Activated B cell treated with CpG ODN at 0.5 μM for 24 hours (primary cell): ENCODE results near the gene AHSP. TPM values are rescaled to one million over a fixed set of nuclear protein-coding genes. Genes with fewer than 3 reads are reported as not detected.

Experiments
- ATAC-seq: fragments of 200-7000 bp; cut with Tn5 transposase; one replicate; pipeline ENCODE4 v1.10.0; 2021; ENCODE audit warnings: low read depth, mild to moderate bottlenecking, moderate library complexity
- CTCF ChIA-PET: fragments of 350-600 bp; sonication (Branson Sonifier 250); formaldehyde crosslinking; loops from one replicate; lab custom pipeline; 2021; ENCODE audit warnings: antibody characterized with exemption; lab: Charles Lee
- POLR2A ChIA-PET: fragments of 350-600 bp; sonication (Branson Sonifier 250); formaldehyde crosslinking; loops from one replicate; lab custom pipeline; 2021; ENCODE audit warnings: antibody characterized with exemption; lab: Charles Lee
- DNase-seq: peaks from one replicate; pipeline ENCODE4 v3.0.0; 2022
- H3K27ac Mint-ChIP-seq: one replicate; pipeline ENCODE4 v1.8.0; 2020; ENCODE audit warnings: mixed read lengths
- H3K27me3 Mint-ChIP-seq: one replicate; pipeline ENCODE4 v1.8.0; 2021; ENCODE audit warnings: mixed read lengths
- H3K36me3 Mint-ChIP-seq: one replicate; pipeline ENCODE4 v1.8.0; 2021; ENCODE audit warnings: low read depth, mixed read lengths
- H3K4me1 Mint-ChIP-seq: one replicate; pipeline ENCODE4 v1.8.0; 2021; ENCODE audit warnings: mixed read lengths
- H3K4me3 Mint-ChIP-seq: one replicate; pipeline ENCODE4 v1.8.0; 2020; ENCODE audit warnings: mild to moderate bottlenecking, mixed read lengths
- H3K9me3 Mint-ChIP-seq: one replicate; pipeline ENCODE4 v1.8.0; 2020; ENCODE audit warnings: mixed read lengths
- CTCF ChIP-seq: fragments of 200-600 bp; IDR thresholded peaks from one replicate; pipeline ENCODE4 v1.8.0; 2022; ENCODE audit warnings: antibody characterized with exemption, mild to moderate bottlenecking
- intact Hi-C: fragments of 100-400 bp; cut with micrococcal nuclease; formaldehyde crosslinking; loops from one replicate; pipeline ENCODE4 v1.15.1; 2024
- total RNA-seq: library from RNA; stranded (reverse); gene quantifications from 2 replicates; pipeline ENCODE4 v1.2.3, GENCODE V29; 2022

AHSP gene
- total RNA-seq, 1 donor from 2014 or later, result not detected

GRCh38 chr16:31484491-31485171 is 43.1 kb upstream of the AHSP start:
- intact Hi-C loops, result no loop called here
- H3K27me3 Mint-ChIP-seq, result peaks cover 10% of the 10 kb centered on the region
- POLR2A ChIA-PET, result no interaction called here
- no peaks in the 10 kb centered on the region for H3K36me3 Mint-ChIP-seq
- ATAC-seq (no peak), DNase-seq (no peak)
- H3K9me3 Mint-ChIP-seq, result no peaks in the 10 kb centered on the region
- TF ChIP-seq CTCF, result no peak
- CTCF ChIA-PET, result interaction anchor here (0.8 kb wide), 1 partner anchor 500 kb away, joined by 3 read pairs; the partner anchor contains the start of gene HSD3B7
- H3K4me1 Mint-ChIP-seq, result peaks cover 9% of the 10 kb centered on the region
- no peak overlapping the region for H3K27ac Mint-ChIP-seq
- H3K4me3 Mint-ChIP-seq, result no peak overlapping the region

- Mint-ChIP-seq H3K4me1 (peaks cover 9% of the 10 kb centered on the region), H3K4me3 (no peak overlapping the region), H3K27me3 (peaks cover 9% of the 10 kb centered on the region), H3K36me3 (peaks cover 4% of the 10 kb centered on the region), H3K9me3 (no peaks in the 10 kb centered on the region), H3K27ac (no peak overlapping the region)
- ChIA-PET POLR2A (no interaction called here), CTCF (interaction anchor here (0.8 kb wide), 1 partner anchor 501 kb away, joined by 3 read pairs; the partner anchor contains the start of gene HSD3B7)
- no peak for TF ChIP-seq CTCF
- DNase-seq (no peak), ATAC-seq (no peak)
- intact Hi-C loops, result no loop called here
These were observed 42.1 kb upstream of the AHSP start for GRCh38 chr16:31485571-31485970.

GRCh38 chr16:31486045-31486444 is 41.7 kb upstream of the AHSP start:
- DNase-seq, result no peak
- Mint-ChIP-seq H3K36me3 (peaks cover 9% of the 10 kb centered on the region), H3K27ac (no peak overlapping the region), H3K4me1 (peaks cover 9% of the 10 kb centered on the region), H3K9me3 (no peaks in the 10 kb centered on the region), H3K4me3 (no peak overlapping the region), H3K27me3 (peaks cover 9% of the 10 kb centered on the region)
- no peak for ATAC-seq
- POLR2A ChIA-PET, result no interaction called here
- intact Hi-C loops, result loop anchor here (2.0 kb wide), 1 partner anchor 13 kb away; the partner anchor contains the start of gene TGFB1I1
- TF ChIP-seq CTCF, result no peak
- CTCF ChIA-PET, result no interaction called here

GRCh38 chr16:31487071-31487719 is 40.5 kb upstream of the AHSP start:
- ChIA-PET POLR2A (interaction anchor here (1.0 to 2.3 kb wide), 5 partner anchors 10 to 29 kb away, joined by 3 to 8 read pairs (median 5); partner anchors contain the start of genes ARMC5 and RUSF1), CTCF (no interaction called here)
- Mint-ChIP-seq H3K9me3 (no peaks in the 10 kb centered on the region), H3K36me3 (peaks cover 16% of the 10 kb centered on the region), H3K4me3 (peak overlapping the region; percentile 86), H3K27me3 (peaks cover 7% of the 10 kb centered on the region), H3K27ac (no peak overlapping the region), H3K4me1 (peaks cover 9% of the 10 kb centered on the region)
- no peak for TF ChIP-seq CTCF
- intact Hi-C loops, result loop anchor here (1.0 to 2.0 kb wide), 3 partner anchors 10 to 28 kb away; partner anchors contain the start of genes ARMC5 and TGFB1I1
- DNase-seq (no peak), ATAC-seq (no peak)
